ENCODE data around the gene BICDL2. TPM values are rescaled to one million over a fixed set of nuclear protein-coding genes. Genes with fewer than 3 reads are reported as not detected.

The BICDL2 gene
- total RNA-seq: 0.31 TPM

DNA sequence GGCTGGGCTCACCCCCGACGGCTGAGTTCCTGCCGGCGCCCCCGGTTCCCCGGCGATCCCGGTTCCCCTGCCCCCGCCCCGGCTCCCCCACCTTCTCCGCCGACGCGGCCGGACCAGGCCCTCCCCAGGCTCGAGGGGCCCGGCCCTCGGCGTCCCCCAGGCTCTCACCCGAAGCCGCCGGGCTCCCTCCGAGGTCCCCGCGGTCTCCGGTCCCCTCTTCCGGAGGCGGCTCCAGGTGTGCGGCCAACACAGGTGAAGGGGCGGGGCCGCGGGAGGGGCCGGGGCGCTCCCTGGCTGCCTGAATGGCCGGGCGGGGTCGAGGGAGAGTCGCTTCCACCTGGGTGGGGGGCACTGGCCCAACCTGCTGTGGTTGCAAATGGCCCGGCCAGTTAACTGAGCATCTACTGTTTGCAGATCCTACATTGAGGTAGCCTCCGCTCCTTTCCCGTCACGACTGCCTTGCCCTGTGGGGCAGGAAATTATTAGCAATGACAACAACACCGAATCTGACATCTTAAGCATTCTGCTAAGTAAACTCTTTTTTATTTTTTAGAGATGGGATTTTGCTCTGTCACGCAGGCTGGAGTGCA, at the start of gene BICDL2:
BICDL2 (minus strand) TSS at position 219 of the 590 bp plus-strand sequence. CDS start 1,448 bp downstream, outside the sequence.

GRCh38 chr16:3065069-3065741, 28.5 kb upstream of the BICDL2 start, which contains the start of gene IL32:
Gene IL32, plus strand, starts transcription at chr16:3065640. Its CDS starts 172 bp downstream, at chr16:3065812.

DNA sequence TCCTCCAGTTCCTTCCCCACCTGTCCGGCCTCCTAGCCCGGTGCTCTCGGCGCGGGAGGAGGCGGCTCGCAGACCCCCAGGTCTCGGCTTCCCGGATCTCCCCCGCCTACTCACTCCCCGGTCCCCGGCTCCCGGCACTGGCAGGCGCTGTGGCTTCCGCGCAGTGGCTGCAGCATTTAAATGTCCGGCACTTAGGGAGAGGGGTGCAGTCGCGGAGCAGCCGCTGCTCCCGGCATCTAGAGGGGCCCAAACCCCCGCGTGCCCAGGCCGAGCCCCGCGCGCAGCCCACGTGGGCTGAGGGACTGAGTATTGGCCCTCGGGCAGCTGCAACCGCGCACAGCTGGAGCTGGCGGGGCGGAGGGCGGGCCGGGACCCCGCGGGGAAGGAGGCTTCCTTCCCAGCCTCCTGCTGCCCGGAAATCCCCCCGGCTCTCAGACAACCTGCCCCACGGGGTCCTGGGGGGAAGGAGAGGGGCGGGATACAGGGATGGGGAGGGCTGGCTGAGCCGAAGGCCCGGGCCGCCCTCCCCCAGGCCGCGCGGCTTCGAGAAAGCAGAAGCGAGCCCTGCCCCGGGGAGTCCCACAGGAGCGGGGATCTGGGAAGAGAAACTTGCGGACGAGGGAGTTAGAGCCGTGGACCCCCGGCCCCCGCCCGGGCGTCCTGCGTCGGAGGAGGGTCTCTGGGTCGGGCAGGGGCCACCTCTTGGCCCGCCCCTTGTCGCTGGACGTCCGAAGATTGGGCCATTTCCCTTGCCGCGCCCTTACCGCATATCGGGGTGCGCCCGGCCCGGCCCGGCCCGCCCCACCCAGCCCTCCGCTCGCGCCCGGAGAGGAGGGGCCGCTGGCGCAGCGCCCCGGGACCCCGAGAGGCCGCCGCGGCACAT, 9.3 kb upstream of the BICDL2 start, which contains the start of gene MMP25:
MMP25 (plus strand) TSS at position 804 of the 883 bp plus-strand sequence. CDS start 357 bp downstream, outside the sequence.

DNA sequence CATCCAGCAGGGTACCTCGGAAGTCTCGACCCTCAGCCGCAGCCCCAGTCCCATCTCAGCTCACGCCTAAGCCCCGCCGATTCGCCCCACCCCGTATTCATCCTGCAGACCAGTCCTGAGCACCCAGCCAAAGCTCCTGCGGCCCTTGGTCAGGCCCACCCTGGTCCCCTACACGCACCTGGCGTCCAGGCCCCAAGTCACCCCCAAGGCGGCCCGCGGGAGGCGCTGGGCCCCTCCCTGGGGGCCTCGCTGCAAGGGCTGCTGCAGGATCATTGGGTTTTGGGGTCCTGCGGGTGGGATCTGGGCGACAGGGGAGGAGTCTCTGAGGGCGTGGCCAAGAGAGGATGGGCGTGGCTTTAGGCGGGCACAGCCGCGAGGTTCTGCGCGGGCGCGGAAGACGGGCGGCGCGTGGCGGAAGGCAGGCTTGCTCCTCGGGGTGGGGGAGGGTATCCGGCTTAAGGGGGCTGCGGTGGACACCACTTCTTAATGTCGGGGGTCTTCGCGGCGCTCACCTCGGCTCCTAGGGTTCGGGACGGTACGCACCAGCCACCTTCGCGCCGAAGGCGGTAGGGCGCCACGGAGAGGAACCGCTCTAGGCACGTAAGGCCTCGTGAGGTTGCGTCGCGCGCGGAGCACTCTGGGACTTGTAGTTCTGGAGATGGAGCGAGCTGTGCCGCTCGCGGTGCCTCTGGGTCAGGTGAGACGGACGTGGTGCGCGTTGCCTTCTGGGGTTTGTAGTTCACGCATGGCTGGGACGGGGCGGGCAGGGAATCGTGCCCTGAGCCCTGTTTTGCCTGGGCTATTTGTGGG, 12.9 kb downstream of the BICDL2 start, which contains the start of the genes HCFC1R1 and THOC6:
HCFC1R1 (minus strand) TSS at position 274 of the 810 bp plus-strand sequence; CDS start at position 273, 1 bp downstream.
THOC6 (plus strand) TSS at position 367 of the 810 bp plus-strand sequence; CDS start at position 659, 292 bp downstream.

DNA sequence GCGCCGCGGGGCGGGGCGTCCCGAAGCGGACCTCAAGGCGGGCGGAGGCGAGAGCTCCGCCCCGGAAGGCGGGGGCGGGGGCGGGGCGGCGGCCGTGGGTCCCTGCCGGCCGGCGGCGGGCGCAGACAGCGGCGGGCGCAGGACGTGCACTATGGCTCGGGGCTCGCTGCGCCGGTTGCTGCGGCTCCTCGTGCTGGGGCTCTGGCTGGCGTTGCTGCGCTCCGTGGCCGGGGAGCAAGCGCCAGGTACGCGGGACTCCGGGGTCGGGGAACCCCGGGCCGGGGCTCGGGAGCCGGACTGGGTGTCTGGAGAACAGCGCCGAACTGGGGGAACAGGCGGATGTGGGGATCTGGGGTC, 16.5 kb downstream of the BICDL2 start, which contains the start of gene TNFRSF12A:
TNFRSF12A (plus strand) TSS at position 122 of the 357 bp plus-strand sequence; CDS start at position 152, 30 bp downstream.

DNA sequence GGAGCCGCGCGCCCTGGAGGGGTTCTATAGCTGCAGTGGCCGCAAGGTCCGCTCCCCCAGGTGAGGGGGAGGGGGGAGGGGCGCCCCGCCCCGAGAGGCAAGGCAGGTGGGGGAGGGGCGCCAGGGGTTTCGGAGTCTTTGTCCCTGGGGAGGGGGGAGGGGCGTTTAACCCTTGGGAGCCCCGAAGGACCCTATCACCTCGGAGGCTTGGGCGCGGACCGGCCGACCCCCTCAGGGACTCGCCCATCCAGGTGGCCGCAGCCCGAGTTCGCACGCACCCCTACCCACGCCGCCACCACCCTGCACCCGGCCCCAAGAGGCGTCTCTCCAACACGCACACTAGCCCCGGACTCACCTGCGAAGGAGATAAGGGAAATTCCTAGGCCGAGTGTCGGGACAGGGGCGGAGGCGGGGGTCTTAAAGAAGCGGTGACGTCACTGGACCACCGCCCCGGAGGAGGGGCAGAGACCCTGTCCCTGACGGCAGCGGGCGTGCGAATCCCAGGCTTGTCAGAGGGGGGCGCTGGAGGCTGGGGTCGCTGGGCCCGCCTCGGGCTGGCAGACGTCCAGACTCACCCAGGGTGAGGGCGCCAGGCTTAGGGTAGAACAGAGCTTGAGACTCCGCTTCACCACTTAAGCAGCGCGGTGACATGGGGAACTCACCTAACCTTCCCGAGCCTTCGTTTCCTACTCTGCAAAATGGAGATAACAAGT, 18.8 kb downstream of the BICDL2 start, which contains the start of gene CLDN6:
CLDN6 (minus strand) TSS at position 390 of the 713 bp plus-strand sequence. CDS start 2,162 bp downstream, outside the sequence.

DNA sequence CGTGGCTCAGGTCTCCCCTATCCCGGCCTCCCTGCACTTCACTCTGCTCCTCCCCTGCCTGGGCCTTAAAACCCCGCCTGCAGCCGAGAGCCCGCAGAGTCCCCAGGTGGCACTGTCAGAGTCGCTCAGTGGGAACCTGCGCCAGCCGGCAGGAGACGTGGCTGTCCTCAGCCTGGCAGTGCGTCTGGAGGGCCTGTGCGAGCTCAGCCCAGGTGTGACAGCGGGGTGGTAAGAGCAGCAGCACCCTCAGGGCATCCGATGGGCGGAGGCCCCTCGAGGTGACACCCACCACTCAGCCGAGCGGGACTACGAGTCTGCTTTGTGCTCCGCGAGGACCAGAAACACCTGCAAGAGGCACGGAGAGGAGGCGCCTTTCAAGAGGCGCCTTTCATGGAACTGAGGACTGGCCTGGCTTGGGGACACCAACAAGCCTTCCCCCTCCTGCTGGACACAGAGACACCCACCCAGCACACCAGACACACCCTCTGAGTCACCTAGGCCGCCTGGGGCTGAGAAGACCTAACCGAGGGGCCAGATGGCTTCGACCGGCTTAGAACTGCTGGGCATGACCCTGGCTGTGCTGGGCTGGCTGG, 23.8 kb downstream of the BICDL2 start, which contains the start of gene CLDN9:
CLDN9 (plus strand) TSS at position 96 of the 593 bp plus-strand sequence; CDS start at position 536, 440 bp downstream.

GRCh38 chr16:2980227-2981176, 56.2 kb downstream of the BICDL2 start, which contains the start of gene PKMYT1:
Gene PKMYT1, minus strand, starts transcription at chr16:2980446. Its CDS starts 789 bp downstream, at chr16:2979657.

Small RNAs within 50 kb of the gene (small RNA-seq; reads per million reads assigned to genes)
- gene LINC00514 (ENCODE audit: low replicate concordance) (not detected), gene RNU1-22P (ENCODE audit: low replicate concordance) (1.2 reads per million, percentile 72 among the genes with 10 or more reads in this experiment)

Other genes starting within 250 kb of the BICDL2 start
- not detected for gene PRSS33, start 249.4 kb downstream of the BICDL2 start, total RNA-seq
- not detected for gene PRSS41, start 238.5 kb downstream of the BICDL2 start, total RNA-seq
- gene PRSS21, start 219.7 kb downstream of the BICDL2 start, total RNA-seq: not detected
- not detected for gene ZG16B, start 206.6 kb downstream of the BICDL2 start, total RNA-seq
- not detected for gene PRSS22, start 178.8 kb downstream of the BICDL2 start, total RNA-seq
- 39.4 TPM for gene FLYWCH2, start 153.7 kb downstream of the BICDL2 start, total RNA-seq
- gene FLYWCH1, start 125.0 kb downstream of the BICDL2 start, total RNA-seq: 25.0 TPM
- gene KREMEN2, start 72.7 kb downstream of the BICDL2 start, total RNA-seq: not detected
- 20.3 TPM for gene PAQR4, start 67.6 kb downstream of the BICDL2 start, total RNA-seq
- gene PKMYT1, start 56.5 kb downstream of the BICDL2 start, total RNA-seq: 5.9 TPM
- gene CLDN9, start 24.0 kb downstream of the BICDL2 start, total RNA-seq: not detected
- gene CLDN6, start 18.8 kb downstream of the BICDL2 start, total RNA-seq: 0.63 TPM
- gene TNFRSF12A, start 16.6 kb downstream of the BICDL2 start, total RNA-seq: not detected
- 17.2 TPM for gene HCFC1R1, start 13.0 kb downstream of the BICDL2 start, total RNA-seq
- 4.4 TPM for gene THOC6, start 12.9 kb downstream of the BICDL2 start, total RNA-seq
- gene MMP25, start 9.6 kb upstream of the BICDL2 start, total RNA-seq: 0.63 TPM
- 1.6 TPM for gene IL32, start 28.7 kb upstream of the BICDL2 start, total RNA-seq
- not detected for gene ZSCAN10, start 62.4 kb upstream of the BICDL2 start, total RNA-seq
- 14.4 TPM for gene ZNF205, start 75.6 kb upstream of the BICDL2 start, total RNA-seq
- gene ZNF213, start 98.1 kb upstream of the BICDL2 start, total RNA-seq: 10.3 TPM
- gene OR1F1, start 151.3 kb upstream of the BICDL2 start, total RNA-seq: 0.94 TPM
- gene ZNF200, start 198.2 kb upstream of the BICDL2 start, total RNA-seq: 16.3 TPM
- 0.31 TPM for gene MEFV, start 219.7 kb upstream of the BICDL2 start, total RNA-seq
- 55.7 TPM for gene ZNF263, start 246.5 kb upstream of the BICDL2 start, total RNA-seq

All from parietal lobe (tissue), 2 donors.